CD8-positive, alpha-beta memory T cell (primary cell): ENCODE measurements around the gene CLCF1. TPM values are rescaled to one million over a fixed set of nuclear protein-coding genes. Genes with fewer than 3 reads are reported as not detected.
A peak's percentile ranks its signal among the peaks of the same experiment; 100 is the strongest.

Experiments used
- CTCF ChIA-PET: fragments of 350-600 bp; sonication (Branson Sonifier 250); formaldehyde crosslinking; loops from one replicate; lab custom pipeline; 2021; ENCODE audit warnings: antibody characterized with exemption; lab: Charles Lee
- POLR2A ChIA-PET: fragments of 350-600 bp; sonication (Branson Sonifier 250); formaldehyde crosslinking; loops from one replicate; lab custom pipeline; 2021; ENCODE audit warnings: antibody characterized with exemption; lab: Charles Lee
- DNase-seq, 5 donors: peaks; one replicate each; pipeline versions ENCODE4 v3.0.0 to v3.0.0-alpha.2; 2020 to 2022; ENCODE audit warnings: mixed read lengths in 1 of 5
- H3K27ac ChIP-seq: one replicate; pipeline ENCODE4 v1.7.0; 2013; ENCODE audit warnings: low read depth, mild to moderate bottlenecking, low read length, moderate library complexity
- H3K27me3 ChIP-seq: 2 replicates; pipeline ENCODE4 v1.7.0; 2013; ENCODE audit warnings: low read length, mild to moderate bottlenecking; ENCODE audit not compliant: insufficient read depth, poor library complexity, severe bottlenecking
- H3K36me3 ChIP-seq: 2 replicates; pipeline ENCODE4 v1.7.0; 2013; ENCODE audit warnings: mild to moderate bottlenecking, low read length, moderate library complexity; ENCODE audit not compliant: insufficient read depth
- H3K4me1 ChIP-seq: 2 replicates; pipeline ENCODE4 v1.7.0; 2013; ENCODE audit warnings: mild to moderate bottlenecking, low read length, moderate library complexity; ENCODE audit not compliant: insufficient read depth
- H3K4me3 ChIP-seq: 2 replicates; pipeline ENCODE4 v1.7.0; 2013; ENCODE audit warnings: mild to moderate bottlenecking, low read length
- H3K9me3 ChIP-seq: 2 replicates; pipeline ENCODE4 v1.7.0; 2013; ENCODE audit warnings: mild to moderate bottlenecking, low read length
- H3K27ac Mint-ChIP-seq, 8 donors: one replicate each; pipeline ENCODE4 v1.8.0; 2020 to 2021; ENCODE audit warnings: mixed read lengths in 8 of 8, mild to moderate bottlenecking in 6 of 8, inconsistent platforms in 3 of 8, moderate library complexity in 3 of 8
- H3K27me3 Mint-ChIP-seq, 2 donors: one replicate each; pipeline ENCODE4 v1.8.0; 2020 to 2021; ENCODE audit warnings: mixed read lengths in 2 of 2, mild to moderate bottlenecking in 1 of 2, moderate library complexity in 1 of 2
- H3K36me3 Mint-ChIP-seq, 3 donors: one replicate each; pipeline ENCODE4 v1.8.0; 2020 to 2021; ENCODE audit warnings: mixed read lengths in 3 of 3, inconsistent platforms in 1 of 3, mild to moderate bottlenecking in 1 of 3
- H3K4me1 Mint-ChIP-seq, 3 donors: one replicate each; pipeline ENCODE4 v1.8.0; 2020 to 2021; ENCODE audit warnings: mixed read lengths in 3 of 3, inconsistent platforms in 1 of 3, mild to moderate bottlenecking in 1 of 3
- H3K4me3 Mint-ChIP-seq, 7 donors: one replicate each; pipeline ENCODE4 v1.8.0; 2020 to 2021; ENCODE audit warnings: mixed read lengths in 7 of 7, mild to moderate bottlenecking in 6 of 7, moderate library complexity in 4 of 7, inconsistent platforms in 2 of 7
- H3K9me3 Mint-ChIP-seq, 5 donors: one replicate each; pipeline ENCODE4 v1.8.0; 2020 to 2022; ENCODE audit warnings: mixed read lengths in 5 of 5, mild to moderate bottlenecking in 3 of 5, moderate library complexity in 2 of 5, inconsistent platforms in 1 of 5
- polyA plus RNA-seq: library from polyadenylated mRNA; unstranded; fragments of 300-500 nt; fragmentation: Illumina TruSeq; gene quantifications from one replicate; pipeline ENCODE4 v1.2.3, GENCODE V29; 2021
- total RNA-seq, 2 experiments: library from RNA; stranded (reverse); gene quantifications; one replicate each; pipeline ENCODE4 v1.2.3, GENCODE V29; 2021

The CLCF1 gene
- total RNA-seq (1 to 10 TPM; 3.5 to 4.2 TPM), polyA plus RNA-seq (4.6 TPM)

GRCh38 chr11:67372993-67373647, at the start of gene CLCF1:
CLCF1 (minus strand) TSS chr11:67373598; CDS start chr11:67373539, 59 bp downstream.
- H3K4me1 Mint-ChIP-seq = peaks cover 48 to 78% (median 55%) of the 10 kb centered on the region in 3 donors
- H3K36me3 Mint-ChIP-seq = peaks cover 0 to 5% (median 0%) of the 10 kb centered on the region in 3 donors
- H3K4me3 Mint-ChIP-seq = peak within 1 kb of the TSS; percentile 91 to 99 (median 97)
- CTCF ChIA-PET = interaction anchor here (1.0 to 25.1 kb wide), 4 partner anchors 11 to 65 kb away, joined by 4 to 860 read pairs (median 58); partner anchors contain the start of genes POLD4 and PTPRCAP
- Histone ChIP-seq H3K27me3 (peaks cover 3% of the 10 kb centered on the region), H3K9me3 (no peaks in the 10 kb centered on the region), H3K4me1 (peaks cover 57% of the 10 kb centered on the region), H3K27ac (peak within 1 kb of the TSS; percentile 79), H3K4me3 (peak within 1 kb of the TSS; percentile 53), H3K36me3 (no peaks in the 10 kb centered on the region)
- peaks cover 0 to 5% of the 10 kb centered on the region in 2 donors for H3K27me3 Mint-ChIP-seq
- POLR2A ChIA-PET = interaction anchor here (0.6 to 4.3 kb wide), 15 partner anchors 9 to 934 kb away, joined by 3 to 51 read pairs (median 6); partner anchors contain the start of genes KDM2A, POLD4, PPP1CA and RPS6KB2
- DNase-seq = peak in 3 of 5 donors; percentile 20 to 65 (median 25)
- H3K27ac Mint-ChIP-seq = peak within 1 kb of the TSS; percentile 91 to 98 (median 96)
- H3K9me3 Mint-ChIP-seq = peaks cover 0 to 4% (median 0%) of the 10 kb centered on the region in 5 donors

- no peak overlapping the region for H3K27ac ChIP-seq
- peaks cover 36% of the 10 kb centered on the region for H3K4me1 ChIP-seq
- Mint-ChIP-seq H3K27ac (peak overlapping the region in 3 of 8 donors; percentile 22 to 75 (median 73)), H3K4me3 (peak overlapping the region in 1 of 7 donors; percentile 24), H3K27me3 (peaks cover 0 to 3% of the 10 kb centered on the region in 2 donors), H3K9me3 (no peaks in the 10 kb centered on the region), H3K36me3 (peaks cover 0 to under 1% (median 0%) of the 10 kb centered on the region in 3 donors), H3K4me1 (peaks cover 35 to 50% (median 42%) of the 10 kb centered on the region in 3 donors)
- H3K4me3 ChIP-seq = no peak overlapping the region
- ChIA-PET POLR2A (interaction anchor here (0.6 to 1.2 kb wide), 5 partner anchors 8 to 580 kb away, joined by 3 to 7 read pairs (median 3); partner anchors contain the start of gene TBC1D10C), CTCF (interaction anchor here (1.7 to 2.2 kb wide), 2 partner anchors 14 to 21 kb away, joined by 6 to 10 read pairs; partner anchors contain the start of gene PPP1CA)
- no peaks in the 10 kb centered on the region for H3K27me3 ChIP-seq
- H3K36me3 ChIP-seq = no peaks in the 10 kb centered on the region
- no peaks in the 10 kb centered on the region for H3K9me3 ChIP-seq
- DNase-seq = no peak
Measured at GRCh38 chr11:67422891-67423290, 49.5 kb upstream of the CLCF1 start.

- H3K4me3 Mint-ChIP-seq = peak overlapping the region; percentile 46 to 83 (median 71)
- Histone ChIP-seq H3K27me3 (no peaks in the 10 kb centered on the region), H3K27ac (no peak overlapping the region), H3K4me3 (peak overlapping the region; percentile 54), H3K36me3 (no peaks in the 10 kb centered on the region), H3K9me3 (no peaks in the 10 kb centered on the region), H3K4me1 (peaks cover 42% of the 10 kb centered on the region)
- CTCF ChIA-PET = interaction anchor here (1.2 to 9.8 kb wide), 4 partner anchors 10 to 30 kb away, joined by 3 to 108 read pairs (median 8); partner anchors contain the start of genes PPP1CA, RAD9A and TBC1D10C
- H3K27me3 Mint-ChIP-seq = peaks cover 0 to 1% of the 10 kb centered on the region in 2 donors
- DNase-seq = no peak
- POLR2A ChIA-PET = interaction anchor here (0.6 to 5.9 kb wide), 8 partner anchors 9 to 83 kb away, joined by 3 to 111 read pairs (median 8); partner anchors contain the start of genes POLD4, PPP1CA, PTPRCAP and TBC1D10C
- H3K36me3 Mint-ChIP-seq = no peaks in the 10 kb centered on the region
- H3K4me1 Mint-ChIP-seq = peaks cover 36 to 55% (median 44%) of the 10 kb centered on the region in 3 donors
- H3K27ac Mint-ChIP-seq = peak overlapping the region in 7 of 8 donors; percentile 75 to 94 (median 84)
- no peaks in the 10 kb centered on the region for H3K9me3 Mint-ChIP-seq
Measured at GRCh38 chr11:67421430-67422031, 48.1 kb upstream of the CLCF1 start.

- DNase-seq = peak; percentile 97 to 99 (median 98)
- Histone ChIP-seq H3K4me3 (peak overlapping the region; percentile 58), H3K4me1 (peaks cover 49% of the 10 kb centered on the region), H3K27ac (peak overlapping the region; percentile 51), H3K9me3 (no peaks in the 10 kb centered on the region), H3K27me3 (no peaks in the 10 kb centered on the region), H3K36me3 (no peaks in the 10 kb centered on the region)
- peak overlapping the region; percentile 70 to 90 (median 83) for H3K4me3 Mint-ChIP-seq
- peaks cover 43 to 62% (median 51%) of the 10 kb centered on the region in 3 donors for H3K4me1 Mint-ChIP-seq
- peak overlapping the region; percentile 75 to 95 (median 88) for H3K27ac Mint-ChIP-seq
- peaks cover 0 to under 1% of the 10 kb centered on the region in 2 donors for H3K27me3 Mint-ChIP-seq
- no peaks in the 10 kb centered on the region for H3K36me3 Mint-ChIP-seq
- ChIA-PET POLR2A (interaction anchor here (0.6 to 5.9 kb wide), 10 partner anchors 8 to 83 kb away, joined by 3 to 111 read pairs (median 6); partner anchors contain the start of genes POLD4, PPP1CA, PTPRCAP and RPS6KB2), CTCF (interaction anchor here (1.2 to 9.8 kb wide), 5 partner anchors 10 to 48 kb away, joined by 3 to 108 read pairs (median 9); partner anchors contain the start of genes PPP1CA, RAD9A, TBC1D10C and TMEM134)
- H3K9me3 Mint-ChIP-seq = no peaks in the 10 kb centered on the region
Measured at GRCh38 chr11:67420646-67421429, 47.4 kb upstream of the CLCF1 start.

- no peak for DNase-seq
- H3K9me3 Mint-ChIP-seq = no peaks in the 10 kb centered on the region
- H3K4me3 ChIP-seq = peak overlapping the region; percentile 58
- peaks cover 51% of the 10 kb centered on the region for H3K4me1 ChIP-seq
- peak overlapping the region; percentile 51 for H3K27ac ChIP-seq
- H3K36me3 Mint-ChIP-seq = no peaks in the 10 kb centered on the region
- H3K36me3 ChIP-seq = no peaks in the 10 kb centered on the region
- H3K27me3 ChIP-seq = no peaks in the 10 kb centered on the region
- no peaks in the 10 kb centered on the region for H3K9me3 ChIP-seq
- H3K4me3 Mint-ChIP-seq = peak overlapping the region; percentile 73 to 90 (median 83)
- H3K4me1 Mint-ChIP-seq = peaks cover 42 to 62% (median 52%) of the 10 kb centered on the region in 3 donors
- ChIA-PET CTCF (interaction anchor here (0.7 to 9.8 kb wide), 7 partner anchors 11 to 75 kb away, joined by 3 to 108 read pairs (median 3); partner anchors contain the start of genes PPP1CA, PTPRCAP, RAD9A and TBC1D10C), POLR2A (interaction anchor here (0.7 to 5.9 kb wide), 10 partner anchors 8 to 67 kb away, joined by 3 to 111 read pairs (median 8); partner anchors contain the start of genes POLD4, PPP1CA, PTPRCAP and RPS6KB2)
- no peaks in the 10 kb centered on the region for H3K27me3 Mint-ChIP-seq
- peak overlapping the region; percentile 78 to 95 (median 86) for H3K27ac Mint-ChIP-seq
Measured at GRCh38 chr11:67420147-67420645, 46.8 kb upstream of the CLCF1 start.

GRCh38 chr11:67419325-67420049, 46.1 kb upstream of the CLCF1 start:
- Histone ChIP-seq H3K9me3 (no peaks in the 10 kb centered on the region), H3K27ac (no peak overlapping the region), H3K4me1 (peaks cover 58% of the 10 kb centered on the region), H3K27me3 (no peaks in the 10 kb centered on the region), H3K4me3 (peak overlapping the region; percentile 58), H3K36me3 (no peaks in the 10 kb centered on the region)
- peak overlapping the region; percentile 78 to 91 (median 86) for H3K27ac Mint-ChIP-seq
- ChIA-PET CTCF (interaction anchor here (0.7 to 9.8 kb wide), 6 partner anchors 11 to 74 kb away, joined by 3 to 108 read pairs (median 8); partner anchors contain the start of genes PPP1CA, PTPRCAP, TBC1D10C and TMEM134), POLR2A (interaction anchor here (0.7 to 5.9 kb wide), 8 partner anchors 9 to 66 kb away, joined by 4 to 111 read pairs (median 14); partner anchors contain the start of genes POLD4, PPP1CA, PTPRCAP and RPS6KB2)
- H3K4me1 Mint-ChIP-seq = peaks cover 47 to 66% (median 57%) of the 10 kb centered on the region in 3 donors
- H3K4me3 Mint-ChIP-seq = peak overlapping the region; percentile 75 to 90 (median 83)
- no peaks in the 10 kb centered on the region for H3K27me3 Mint-ChIP-seq
- no peaks in the 10 kb centered on the region for H3K36me3 Mint-ChIP-seq
- no peaks in the 10 kb centered on the region for H3K9me3 Mint-ChIP-seq
- DNase-seq = no peak
